GM20431 (cell line): ENCODE data around the gene PSENEN.
"Not testable (repeated sequence)": the region's sequence is repeated elsewhere in the genome, so short reads cannot be mapped to it uniquely, and the experiment has no call there.

Source experiments
- in situ Hi-C: fragments of 300-500 bp; cut with MseI, MboI; formaldehyde crosslinking; loops from one replicate; pipeline ENCODE4 v1.15.0; 2020; ENCODE audit warnings: low sequenced_read_pairs; ENCODE audit not compliant: unreplicated experiment

PSENEN gene

DNA sequence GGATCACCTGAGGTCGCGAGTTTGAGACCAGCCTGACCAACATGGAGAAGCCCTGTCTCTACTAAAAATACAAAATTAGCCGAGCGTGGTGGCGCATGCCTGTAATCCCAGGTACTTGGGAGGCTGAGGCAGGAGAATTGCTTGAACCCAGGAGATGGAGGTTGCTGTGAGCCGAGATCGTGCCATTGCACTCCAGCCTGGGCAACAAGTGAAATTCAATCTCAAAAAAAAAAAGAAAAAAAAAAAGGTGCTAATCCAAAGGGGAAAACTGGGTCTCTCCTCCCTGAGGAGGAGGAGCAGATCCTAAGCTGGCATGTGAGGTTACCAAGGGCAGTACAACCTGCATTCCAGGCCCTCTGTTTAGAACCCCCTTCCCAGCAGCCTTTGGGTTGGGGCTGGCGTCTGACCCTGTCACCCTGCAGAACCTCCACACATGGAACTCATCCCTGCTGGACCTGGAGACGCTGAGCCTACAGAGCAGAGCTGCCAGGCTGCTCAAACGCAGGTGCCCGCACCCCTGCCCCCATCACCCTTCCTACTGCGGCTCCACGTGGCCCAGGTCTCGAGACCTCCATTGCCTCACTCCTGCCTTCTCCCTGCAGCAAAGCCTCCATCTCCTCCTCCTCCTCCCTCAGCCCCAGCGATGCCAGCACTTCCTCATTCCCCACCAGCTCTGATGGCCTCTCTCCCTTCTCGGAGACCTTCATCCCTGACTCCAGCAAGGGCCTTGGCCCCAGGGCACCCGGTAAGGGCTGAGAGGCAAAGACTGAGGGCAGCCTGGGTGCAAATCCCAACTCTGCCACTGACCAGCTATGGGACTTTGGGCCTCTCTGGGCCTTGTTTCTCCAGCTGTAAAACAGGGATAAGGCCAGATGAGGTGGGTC, 19.2 kb downstream of the PSENEN start:
- in situ Hi-C loops, result no loop called here

DNA sequence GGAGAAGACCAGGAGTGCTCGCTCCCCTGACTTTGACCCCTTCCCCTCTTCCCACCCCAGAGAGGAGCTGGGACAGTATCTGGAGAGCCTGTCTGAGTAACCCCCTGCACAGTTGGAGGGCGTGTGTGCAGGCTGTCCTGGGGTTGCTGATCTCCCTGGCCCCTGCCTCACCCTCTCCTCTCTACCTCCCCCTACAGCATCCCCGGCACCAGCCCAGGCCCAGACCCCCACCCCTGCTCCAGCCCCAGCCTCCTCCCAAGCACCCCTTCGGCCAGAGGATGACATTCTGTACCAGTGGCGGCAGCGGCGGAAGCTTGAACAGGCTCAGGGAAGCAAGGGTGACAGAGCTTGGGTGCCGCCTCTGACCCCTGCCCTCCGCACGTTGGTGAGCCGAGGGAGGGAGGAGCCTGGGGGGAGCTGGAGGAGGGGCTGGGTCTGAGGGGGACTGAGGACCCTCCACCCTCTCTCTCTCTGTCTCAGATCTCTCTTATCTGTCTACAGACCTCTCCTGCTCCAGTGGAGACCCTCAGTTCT, 21.2 kb downstream of the PSENEN start:
- in situ Hi-C loops, result no loop called here

DNA sequence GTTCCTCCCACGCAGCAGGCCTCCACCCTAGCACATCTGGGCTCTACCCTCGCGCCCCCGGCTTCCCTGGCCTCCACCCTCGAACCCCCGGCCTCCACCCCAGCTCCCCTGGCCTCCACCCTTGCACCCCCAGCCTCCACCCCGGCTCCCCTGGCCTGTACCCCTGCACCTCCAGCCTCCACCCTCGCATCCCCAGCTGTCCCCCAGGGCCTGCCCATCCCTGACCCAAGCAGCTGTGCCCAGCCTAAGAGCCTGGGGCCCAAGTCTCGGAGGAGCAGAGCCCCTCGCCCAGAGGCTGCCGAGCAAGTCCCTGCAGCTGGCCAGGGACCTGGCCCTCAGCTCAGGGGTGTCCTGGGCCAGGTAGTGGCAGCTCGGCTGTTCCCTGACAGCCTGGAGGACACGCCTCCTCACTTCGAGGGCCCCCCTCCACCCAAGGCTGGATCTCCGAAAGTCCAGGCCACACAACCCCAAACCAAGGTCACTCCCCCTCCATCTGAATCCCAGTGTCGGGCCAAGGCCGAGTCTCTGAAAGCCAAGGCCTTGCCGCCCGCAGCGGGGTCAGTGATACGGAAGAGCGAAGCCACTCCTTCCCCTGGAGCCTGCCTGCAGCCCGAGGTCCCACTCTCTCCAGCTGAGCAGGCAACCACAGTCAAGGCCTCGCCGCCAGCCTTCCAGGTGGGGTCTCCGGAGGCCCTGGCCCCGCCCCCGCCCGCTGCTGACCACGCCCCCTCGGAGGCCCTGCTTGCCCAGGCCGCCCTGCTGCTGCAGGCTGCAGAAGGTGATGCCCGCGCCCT, 22.0 kb downstream of the PSENEN start:
- in situ Hi-C loops, result no loop called here

DNA sequence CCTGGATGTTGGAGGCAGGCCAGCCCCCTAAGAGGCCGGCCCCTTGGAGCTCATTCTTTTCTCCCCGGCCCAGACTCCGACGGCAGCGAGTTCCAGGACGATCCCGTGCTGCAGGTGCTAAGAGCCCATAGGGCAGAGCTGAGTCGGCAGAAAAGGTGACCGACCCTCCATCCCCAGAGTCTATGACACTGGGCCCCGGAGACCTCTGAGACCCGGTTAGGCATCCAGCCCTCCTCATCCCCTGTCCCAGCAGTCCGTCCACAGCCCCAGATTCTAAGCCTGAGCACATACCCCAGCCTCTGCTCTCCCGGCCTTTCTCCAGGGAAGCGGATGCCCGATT, 22.6 kb downstream of the PSENEN start:
- in situ Hi-C loops, result no loop called here

DNA sequence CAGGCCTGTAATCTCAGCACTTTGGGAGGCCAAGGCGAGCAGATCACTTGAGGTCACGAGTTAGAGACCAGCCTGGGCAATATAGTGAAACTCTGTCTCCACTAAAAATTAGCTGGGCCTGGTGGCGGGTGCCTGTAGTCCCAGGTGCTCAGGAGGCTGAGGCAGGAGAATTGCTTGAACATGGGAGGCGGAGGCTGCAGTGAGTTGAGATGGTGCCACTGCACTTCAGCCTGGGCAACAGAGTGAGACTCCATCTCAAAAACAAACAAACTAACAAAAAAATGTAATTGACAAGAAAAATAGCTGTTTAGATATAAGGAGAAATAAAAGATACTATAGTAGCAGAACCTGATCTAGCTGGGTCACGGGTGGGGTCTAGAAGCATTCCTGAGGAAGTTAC, 26.9 kb downstream of the PSENEN start:
- in situ Hi-C loops, result not testable (repeated sequence)

DNA sequence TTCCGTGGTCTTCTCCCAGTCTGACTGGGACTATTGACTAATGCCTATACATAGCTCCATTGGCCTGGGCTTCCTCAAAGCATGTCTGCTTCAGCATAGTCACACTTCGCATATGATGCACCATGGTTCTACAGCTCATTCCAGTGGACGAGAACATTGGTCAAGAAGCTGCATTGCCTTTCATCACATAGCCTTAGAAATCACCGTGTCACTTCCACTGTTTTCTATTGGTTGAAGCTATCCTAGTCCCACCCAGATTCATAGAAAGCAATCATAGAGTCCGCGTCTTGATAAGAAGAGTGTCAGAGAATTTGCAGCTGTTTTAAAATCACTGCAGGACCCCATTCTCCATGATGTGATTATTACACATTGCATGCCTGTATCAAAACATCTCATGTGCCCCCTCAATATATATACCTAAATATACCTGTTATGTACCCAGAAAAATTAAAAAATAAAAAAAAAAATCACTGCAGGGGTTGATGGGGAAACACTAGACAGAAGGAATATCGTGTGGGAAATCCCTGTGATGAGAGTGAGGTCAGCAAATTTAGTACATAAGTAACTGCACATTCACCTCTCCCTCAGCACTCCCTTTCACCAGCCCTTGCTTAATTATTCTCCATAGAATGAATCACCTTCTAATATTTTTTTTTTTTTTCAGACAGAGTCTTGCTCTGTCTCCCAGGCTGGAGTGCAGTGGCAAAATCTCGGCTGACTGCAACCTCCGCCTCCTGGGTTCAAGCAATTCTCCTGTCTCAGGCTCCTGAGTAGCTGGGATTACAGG, 27.8 kb downstream of the PSENEN start:
- in situ Hi-C loops, result no loop called here

DNA sequence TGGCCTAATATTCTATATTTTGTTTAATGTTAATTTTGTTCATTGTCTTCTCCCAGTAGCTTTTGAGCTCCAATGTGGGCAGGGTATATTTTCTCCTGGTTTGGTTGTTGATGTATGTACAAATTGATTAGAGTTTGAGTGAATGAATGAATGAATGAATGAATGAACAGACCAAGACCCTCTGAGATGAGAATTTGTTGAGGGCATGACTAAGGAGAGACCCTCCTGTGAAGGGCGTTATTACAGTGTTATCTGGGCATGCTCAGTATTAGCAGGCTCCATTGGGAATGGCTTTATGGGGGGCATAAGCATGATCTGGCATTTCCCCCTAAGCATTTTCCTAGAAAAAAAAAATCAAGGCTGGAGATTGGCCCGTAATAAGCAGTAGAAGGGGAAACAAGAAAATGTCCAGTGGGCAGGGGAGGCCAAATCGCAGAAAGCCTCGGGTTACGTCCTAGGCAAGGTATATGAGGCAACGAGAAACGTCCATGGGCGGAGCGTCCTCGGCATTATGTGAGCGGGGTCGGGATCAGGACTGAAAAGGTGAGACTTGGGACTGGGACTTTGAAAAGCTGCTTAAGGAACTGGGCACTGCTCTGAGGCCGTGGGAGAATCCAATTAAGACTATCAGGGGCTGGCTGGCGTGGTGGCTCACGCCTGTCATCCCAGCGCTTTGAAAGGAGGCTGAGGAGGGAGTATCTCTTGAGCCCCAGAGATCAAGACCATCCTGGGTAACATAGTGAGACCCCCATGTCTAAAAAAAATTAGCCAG, 29.0 kb downstream of the PSENEN start:
- in situ Hi-C loops, result no loop called here

DNA sequence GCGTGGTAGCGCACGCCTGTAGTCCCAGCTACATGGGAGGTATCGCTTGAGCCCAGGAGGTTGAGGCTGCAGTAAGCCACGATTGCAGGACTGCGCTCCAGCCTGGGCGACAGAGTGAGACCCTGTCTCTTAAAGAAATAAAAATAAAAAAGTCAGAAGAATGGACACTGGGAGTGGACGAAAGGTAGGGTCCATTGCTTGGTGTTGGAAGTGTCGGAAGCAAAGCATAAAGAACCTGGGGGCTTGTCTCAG, 29.5 kb downstream of the PSENEN start:
- in situ Hi-C loops, result no loop called here

DNA sequence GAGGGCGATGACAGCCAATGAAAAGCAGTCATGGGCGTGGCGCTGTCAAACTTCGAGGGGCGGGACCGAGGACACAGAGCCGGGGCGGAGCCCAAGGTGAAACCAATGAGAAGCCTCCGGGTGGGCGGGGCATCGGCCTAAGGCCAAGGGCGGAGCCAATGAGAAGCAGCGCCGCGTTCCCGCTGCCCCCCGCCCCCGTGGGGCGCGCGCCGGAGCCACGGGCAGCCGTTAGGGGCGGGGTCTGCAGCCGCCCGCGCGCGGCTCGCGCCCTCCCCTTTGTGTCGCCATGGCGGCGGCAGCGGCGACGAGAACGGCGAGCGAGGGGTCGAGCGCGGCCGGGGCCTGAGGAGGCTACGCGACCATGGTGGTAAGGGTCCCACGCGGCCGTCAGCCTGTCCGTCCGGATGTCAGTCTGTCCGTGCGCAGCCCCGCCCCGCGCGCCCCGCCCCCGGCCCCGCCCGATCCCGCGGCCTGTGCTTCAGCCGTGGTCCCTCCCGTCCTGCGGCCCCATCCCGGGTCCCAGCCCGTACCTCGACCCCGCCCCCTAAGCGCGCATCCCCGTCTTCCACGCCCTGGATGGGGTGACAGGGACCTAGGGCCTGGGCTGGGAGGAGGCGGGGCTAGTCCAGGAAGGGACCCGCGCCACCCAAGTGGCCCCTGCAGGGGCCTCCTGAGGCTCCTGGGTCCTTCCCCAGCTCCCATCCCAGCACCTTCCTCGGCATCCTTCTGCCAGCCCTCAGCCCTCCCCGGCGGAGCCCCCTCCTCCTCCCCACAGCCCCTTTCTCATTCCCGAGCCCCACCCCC, 30.0 kb downstream of the PSENEN start, which contains the start of gene ARHGAP33:
ARHGAP33 (plus strand) TSS at position 267 of the 804 bp plus-strand sequence; CDS start at position 362, 95 bp downstream.
- in situ Hi-C loops, result no loop called here

DNA sequence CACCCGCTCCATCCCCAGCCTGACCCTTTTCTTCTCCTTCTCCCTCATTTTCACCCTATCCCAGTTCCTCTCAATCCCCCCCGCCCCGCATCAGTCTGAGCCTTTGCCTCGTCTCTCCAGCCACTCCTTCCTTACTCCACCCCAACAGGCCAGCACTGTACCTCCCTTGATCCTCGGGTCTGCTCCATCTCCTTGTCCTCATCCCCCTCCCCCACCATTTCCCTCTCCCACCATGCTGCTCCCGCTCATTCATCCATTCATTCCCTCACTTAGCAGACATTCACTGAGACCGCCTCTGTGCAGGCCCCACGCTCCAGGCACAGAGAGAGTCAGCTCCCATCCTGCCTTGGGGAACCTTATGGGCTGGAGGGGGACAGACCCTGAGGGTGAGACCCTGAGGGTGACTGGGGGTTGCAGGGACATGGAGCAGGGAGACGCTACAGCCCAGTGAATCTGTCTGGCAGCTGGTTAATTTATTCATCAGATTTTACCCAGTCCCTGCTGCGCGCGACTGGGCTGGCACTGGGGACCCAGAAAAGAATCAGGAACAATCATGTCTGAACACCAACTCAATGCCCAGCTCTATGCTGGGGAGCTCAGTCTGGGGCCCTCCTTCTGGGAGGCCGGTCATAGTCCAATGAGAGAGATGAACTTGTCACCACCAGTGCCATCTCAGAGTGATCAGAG, 30.8 kb downstream of the PSENEN start:
- in situ Hi-C loops, result no loop called here

DNA sequence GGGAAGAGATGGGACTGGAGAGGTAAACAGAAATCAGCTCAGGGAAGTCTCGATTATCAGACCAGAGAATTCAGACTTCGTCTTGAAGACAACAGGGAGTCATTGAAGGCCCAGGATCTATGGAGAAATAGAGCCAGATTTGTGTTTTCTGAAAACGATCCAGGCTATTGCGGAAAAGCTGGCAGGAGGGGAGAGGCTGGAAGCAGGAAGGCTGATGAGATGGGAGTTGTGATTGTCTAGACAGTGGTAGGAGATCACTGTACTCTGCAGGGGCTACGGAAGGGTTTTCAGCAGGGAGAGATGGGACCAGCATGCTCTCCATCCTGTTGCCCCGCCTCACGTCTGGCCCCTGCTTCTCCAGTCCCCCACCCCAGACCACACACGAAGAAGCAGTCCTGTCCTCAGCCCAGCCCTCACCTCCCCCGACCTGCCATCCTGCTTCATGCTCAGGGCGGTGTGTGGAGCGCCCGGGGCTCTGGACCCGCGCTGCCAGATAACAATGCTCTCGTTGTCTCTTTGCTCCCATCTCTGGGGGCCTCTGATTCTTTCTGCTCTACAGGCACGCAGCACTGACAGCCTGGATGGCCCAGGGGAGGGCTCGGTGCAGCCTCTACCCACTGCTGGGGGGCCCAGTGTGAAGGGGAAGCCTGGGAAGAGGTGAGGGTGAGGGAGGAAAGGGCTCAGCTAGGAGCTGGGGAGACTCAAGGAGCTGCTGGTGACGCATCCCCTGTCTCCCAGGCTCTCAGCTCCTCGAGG, 31.8 kb downstream of the PSENEN start:
- in situ Hi-C loops, result no loop called here

DNA sequence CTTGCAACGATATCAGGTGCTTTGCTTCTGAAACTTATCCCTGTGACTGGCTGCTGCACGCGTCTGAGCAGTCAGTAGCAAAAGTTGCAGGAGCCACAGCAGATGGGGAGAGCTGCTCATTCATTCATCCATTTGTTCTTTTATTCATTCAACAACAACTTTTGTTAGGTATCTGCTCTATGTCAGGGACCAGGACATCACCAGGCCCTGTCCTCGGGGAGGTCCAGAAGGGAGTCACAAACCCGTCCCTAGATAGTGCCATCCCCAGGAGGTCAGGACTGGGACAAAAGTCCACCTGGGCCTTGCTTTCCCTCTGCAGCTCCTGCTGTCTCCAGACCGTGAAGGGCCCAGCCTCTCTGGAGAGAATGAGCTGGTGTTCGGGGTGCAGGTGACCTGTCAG, 32.5 kb downstream of the PSENEN start:
- in situ Hi-C loops, result no loop called here

DNA sequence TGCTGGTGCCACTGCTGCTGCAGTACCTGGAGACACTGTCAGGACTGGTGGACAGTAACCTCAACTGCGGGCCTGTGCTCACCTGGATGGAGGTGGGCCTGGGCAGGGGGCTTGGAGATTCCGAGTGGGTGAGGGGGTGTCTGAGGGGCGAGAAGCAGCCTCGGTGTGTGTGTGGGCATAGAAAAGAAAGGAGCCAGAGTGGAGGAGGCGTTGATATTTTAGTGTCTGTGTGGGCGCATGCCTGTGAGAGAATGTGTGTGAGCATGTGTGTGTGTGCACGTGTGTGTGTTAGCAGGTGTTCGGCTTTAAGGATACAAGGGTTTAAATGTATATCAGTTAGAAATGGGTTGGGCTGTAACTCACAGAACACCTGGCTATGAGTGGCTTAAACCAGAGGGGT, 33.6 kb downstream of the PSENEN start:
- in situ Hi-C loops, result no loop called here

DNA sequence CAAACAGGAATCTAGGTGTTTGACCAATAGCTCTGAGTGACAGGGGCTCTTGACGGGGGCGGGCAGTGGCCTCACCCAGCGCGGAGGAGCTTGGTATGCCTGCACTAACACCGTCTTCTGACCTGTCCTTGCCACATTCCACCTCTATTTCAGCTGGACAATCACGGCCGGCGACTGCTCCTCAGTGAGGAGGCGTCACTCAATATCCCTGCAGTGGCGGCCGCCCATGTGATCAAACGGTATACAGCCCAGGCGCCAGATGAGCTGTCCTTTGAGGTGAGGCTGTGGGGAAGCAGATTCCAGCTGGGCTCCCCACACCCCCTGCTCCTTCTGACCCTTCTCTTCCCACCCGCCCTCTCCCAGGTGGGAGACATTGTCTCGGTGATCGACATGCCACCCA, 34.6 kb downstream of the PSENEN start:
- in situ Hi-C loops, result no loop called here

DNA sequence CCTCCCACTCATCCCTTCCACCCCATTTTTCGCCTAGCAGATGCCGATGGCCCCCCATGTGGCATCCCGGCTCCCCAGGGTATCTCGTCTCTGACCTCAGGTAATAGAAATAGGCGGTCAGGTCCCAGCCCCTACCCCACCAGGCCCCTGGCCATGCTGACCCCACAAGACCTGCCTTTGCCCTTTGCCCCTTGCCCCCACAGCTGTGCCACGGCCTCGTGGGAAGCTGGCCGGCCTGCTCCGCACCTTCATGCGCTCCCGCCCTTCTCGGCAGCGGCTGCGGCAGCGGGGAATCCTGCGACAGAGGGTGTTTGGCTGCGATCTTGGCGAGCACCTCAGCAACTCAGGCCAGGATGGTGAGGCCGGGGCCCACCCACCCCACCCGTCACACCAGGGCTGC, 35.3 kb downstream of the PSENEN start:
- in situ Hi-C loops, result no loop called here

DNA sequence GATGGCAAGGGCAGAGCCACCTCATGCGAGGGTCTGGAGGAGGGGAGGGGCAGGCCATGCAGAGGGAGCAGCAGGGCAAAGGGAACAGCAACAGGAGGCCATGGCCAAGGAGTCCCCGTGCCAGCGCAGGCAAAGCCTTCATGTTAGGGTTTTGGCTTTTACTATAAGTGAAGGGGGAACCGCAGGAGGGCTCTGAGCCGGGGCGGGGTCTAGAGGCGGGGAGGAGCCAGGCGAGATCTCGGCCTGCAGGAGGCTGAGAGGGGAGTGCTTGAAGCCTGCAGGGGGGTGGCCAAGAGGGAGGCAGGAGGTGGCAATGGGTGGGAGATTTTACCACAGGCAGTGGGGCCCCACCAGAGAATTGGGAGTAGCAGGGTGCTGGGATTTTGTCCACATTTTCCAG, 36.2 kb downstream of the PSENEN start:
- in situ Hi-C loops, result no loop called here

DNA sequence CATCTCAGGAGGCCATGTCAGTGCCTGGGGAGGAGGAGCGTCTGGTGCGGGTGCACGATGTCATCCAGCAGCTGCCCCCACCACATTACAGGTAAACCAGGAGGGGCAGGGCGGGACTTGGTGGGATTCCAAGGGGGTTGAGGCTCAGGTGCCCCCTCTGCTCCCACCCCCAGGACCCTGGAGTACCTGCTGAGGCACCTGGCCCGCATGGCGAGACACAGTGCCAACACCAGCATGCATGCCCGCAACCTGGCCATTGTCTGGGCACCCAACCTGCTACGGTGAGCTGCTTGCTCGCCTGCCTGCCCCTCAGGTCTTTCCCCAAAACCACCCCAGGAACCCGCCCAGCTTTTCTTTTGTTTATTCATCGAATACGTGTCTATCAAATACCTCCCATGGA, 37.1 kb downstream of the PSENEN start:
- in situ Hi-C loops, result no loop called here
